Tibial nerve (tissue), 4 donors: ENCODE data around the gene MIEF2.

Experiments used
- EP300 ChIP-seq, 2 donors: sonication (generic); formaldehyde crosslinking; IDR thresholded peaks; one replicate each; pipeline ENCODE4 v1.6.1; 2017; ENCODE audit warnings: antibody characterized with exemption in 2 of 2, mild to moderate bottlenecking in 1 of 2
- POLR2A ChIP-seq, 2 donors: fragments of 450-650 bp; IDR thresholded peaks; one replicate each; pipeline ENCODE4 v1.6.1; 2017; ENCODE audit warnings: antibody characterized with exemption in 2 of 2, mild to moderate bottlenecking in 2 of 2, moderate library complexity in 2 of 2
- TF ChIP-seq, protein P1 (sequence below), 5 experiments: fragments of 200-600 bp in 3 of 5; fragments of 450-650 bp in 2 of 5; sonication (generic) in 3 of 5; IDR thresholded peaks; one replicate each; pipeline ENCODE4 v1.5.1; 2016 to 2019; ENCODE audit warnings: antibody characterized with exemption in 5 of 5, mild to moderate bottlenecking in 3 of 5, moderate library complexity in 2 of 5

DNA sequence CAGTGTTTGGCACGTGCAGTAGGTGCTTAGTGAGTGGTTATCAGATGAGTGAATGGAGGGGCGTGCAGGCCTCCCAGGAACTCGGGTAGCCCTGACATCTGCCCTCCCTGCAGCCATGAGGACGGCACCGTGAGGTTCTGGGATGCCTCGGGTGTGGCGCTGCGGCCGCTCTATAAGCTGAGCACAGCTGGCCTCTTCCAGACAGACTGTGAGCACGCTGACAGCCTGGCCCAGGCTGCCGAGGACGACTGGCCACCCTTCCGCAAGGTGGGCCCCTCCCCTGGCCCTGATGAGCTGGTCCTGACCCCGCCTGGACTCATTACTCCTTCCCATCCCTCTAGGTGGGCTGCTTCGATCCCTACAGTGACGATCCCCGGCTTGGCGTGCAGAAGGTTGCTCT lies 24.0 kb upstream of the MIEF2 start:
- TF ChIP-seq, protein P1, sequence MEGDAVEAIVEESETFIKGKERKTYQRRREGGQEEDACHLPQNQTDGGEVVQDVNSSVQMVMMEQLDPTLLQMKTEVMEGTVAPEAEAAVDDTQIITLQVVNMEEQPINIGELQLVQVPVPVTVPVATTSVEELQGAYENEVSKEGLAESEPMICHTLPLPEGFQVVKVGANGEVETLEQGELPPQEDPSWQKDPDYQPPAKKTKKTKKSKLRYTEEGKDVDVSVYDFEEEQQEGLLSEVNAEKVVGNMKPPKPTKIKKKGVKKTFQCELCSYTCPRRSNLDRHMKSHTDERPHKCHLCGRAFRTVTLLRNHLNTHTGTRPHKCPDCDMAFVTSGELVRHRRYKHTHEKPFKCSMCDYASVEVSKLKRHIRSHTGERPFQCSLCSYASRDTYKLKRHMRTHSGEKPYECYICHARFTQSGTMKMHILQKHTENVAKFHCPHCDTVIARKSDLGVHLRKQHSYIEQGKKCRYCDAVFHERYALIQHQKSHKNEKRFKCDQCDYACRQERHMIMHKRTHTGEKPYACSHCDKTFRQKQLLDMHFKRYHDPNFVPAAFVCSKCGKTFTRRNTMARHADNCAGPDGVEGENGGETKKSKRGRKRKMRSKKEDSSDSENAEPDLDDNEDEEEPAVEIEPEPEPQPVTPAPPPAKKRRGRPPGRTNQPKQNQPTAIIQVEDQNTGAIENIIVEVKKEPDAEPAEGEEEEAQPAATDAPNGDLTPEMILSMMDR (IDR thresholded peaks at IDR 0.05), result no peak
- TF ChIP-seq POLR2A (IDR thresholded peaks at IDR 0.05) (no peak), EP300 (IDR thresholded peaks at IDR 0.05) (no peak)
